A673 (cell line): Measurements from ENCODE around the gene PAPPA. TPM values are rescaled to one million over a fixed set of nuclear protein-coding genes. Genes with fewer than 3 reads are reported as not detected.
A peak's percentile ranks its signal among the peaks of the same experiment; 100 is the strongest.

Source experiments
- BruUV-seq: library from RNA; stranded (reverse); fragments of 400-500 nt; replicated peaks from 2 replicates; lab custom pipeline; 2021; lab: Mats Ljungman, UMichigan
- CTCF ChIA-PET: fragments of 300-600 bp; sonication (Branson Sonifier 250); formaldehyde crosslinking; loops from one replicate; lab custom pipeline; 2022; ENCODE audit warnings: antibody characterized with exemption; lab: Charles Lee
- POLR2A ChIA-PET: fragments of 300-600 bp; sonication (Branson Sonifier 250); formaldehyde crosslinking; loops from one replicate; lab custom pipeline; 2022; ENCODE audit warnings: antibody characterized with exemption; ENCODE audit not compliant: low non-redundant PET; lab: Charles Lee
- DNase-seq: peaks from one replicate; pipeline ENCODE4 v3.0.0-alpha.2; 2015; ENCODE audit warnings: low spot score
- H3K27ac ChIP-seq: fragments of 200-600 bp; sonication (generic); 2 replicates; pipeline ENCODE4 v1.5.1; 2016; ENCODE audit warnings: mixed run types, low read depth, mild to moderate bottlenecking, mixed read lengths, antibody characterized with exemption, low read length; ENCODE audit not compliant: poor library complexity, severe bottlenecking
- H3K27me3 ChIP-seq: fragments of 200-600 bp; sonication (generic); replicated peaks from 2 replicates; pipeline ENCODE4 v1.6.1; 2017; ENCODE audit warnings: mixed run types, low read depth, mild to moderate bottlenecking, mixed read lengths, antibody characterized with exemption, low read length; ENCODE audit not compliant: insufficient read depth, poor library complexity
- H3K36me3 ChIP-seq: fragments of 200-600 bp; sonication (generic); 2 replicates; pipeline ENCODE4 v1.6.1; 2016; ENCODE audit warnings: mixed run types, mild to moderate bottlenecking, mixed read lengths, antibody characterized with exemption, low read length; ENCODE audit not compliant: insufficient read depth, poor library complexity, severe bottlenecking
- H3K4me1 ChIP-seq: fragments of 200-600 bp; sonication (generic); 2 replicates; pipeline ENCODE4 v1.6.1; 2017; ENCODE audit warnings: mixed run types, mild to moderate bottlenecking, mixed read lengths, antibody characterized with exemption, low read length; ENCODE audit not compliant: insufficient read depth, poor library complexity, severe bottlenecking
- H3K4me3 ChIP-seq: fragments of 200-600 bp; sonication (generic); 2 replicates; pipeline ENCODE4 v1.5.1; 2016; ENCODE audit warnings: low read depth, mixed run types, mild to moderate bottlenecking, mixed read lengths, low read length; ENCODE audit not compliant: poor library complexity, severe bottlenecking
- H3K9me3 ChIP-seq: fragments of 200-600 bp; sonication (generic); 2 replicates; pipeline ENCODE4 v1.6.1; 2016; ENCODE audit warnings: mixed run types, low read depth, mild to moderate bottlenecking, mixed read lengths, antibody characterized with exemption, low read length; ENCODE audit not compliant: poor library complexity, severe bottlenecking
- CTCF ChIP-seq: fragments of 300-800, 200-600 bp; sonication (generic); conservative IDR thresholded peaks from 2 replicates; pipeline ENCODE4 v1.5.1; 2017; ENCODE audit warnings: low read depth, mild to moderate bottlenecking, antibody characterized with exemption, low read length, moderate library complexity, mixed read lengths
- EZH2 ChIP-seq: fragments of 200-600 bp; sonication (generic); IDR thresholded peaks from 2 replicates; pipeline ENCODE4 v1.6.1; 2017; ENCODE audit warnings: borderline replicate concordance, low read depth, mild to moderate bottlenecking, mixed read lengths, antibody characterized with exemption, low read length; ENCODE audit not compliant: poor library complexity, severe bottlenecking
- intact Hi-C: fragments of 100-400 bp; cut with micrococcal nuclease; formaldehyde crosslinking; loops from one replicate; pipeline ENCODE4 v1.10.0; 2022; ENCODE audit not compliant: unreplicated experiment
- total RNA-seq: library from RNA; stranded (reverse); gene quantifications from 2 replicates; pipeline ENCODE4 v1.2.3, GENCODE V29; 2021

Gene PAPPA
- total RNA-seq, 1 experiment from 2014 or later = 47.4 TPM

- peaks cover 36% of the 10 kb centered on the region for H3K4me1 ChIP-seq
- intact Hi-C loops = loop anchor here (10.0 kb wide), 1 partner anchor 391 kb away; no protein-coding TSS in a partner anchor
- no peaks in the 10 kb centered on the region for H3K9me3 ChIP-seq
- ChIA-PET CTCF (no interaction called here), POLR2A (no interaction called here)
- H3K4me3 ChIP-seq = no peak overlapping the region
- H3K27me3 ChIP-seq = no peaks in the 10 kb centered on the region
- DNase-seq = peak; percentile 92
- peak overlapping the region; percentile 58 for H3K27ac ChIP-seq
- TF ChIP-seq CTCF (no peak), EZH2 (no peak)
- peaks cover 63% of the 10 kb centered on the region for H3K36me3 ChIP-seq
- BruUV-seq = no TSS peak
Measured at GRCh38 chr9:116275418-116276195, 122.0 kb downstream of the PAPPA start.

GRCh38 chr9:116276196-116276493 is 122.6 kb downstream of the PAPPA start:
- ChIA-PET POLR2A (no interaction called here), CTCF (interaction anchor here (0.8 kb wide), 1 partner anchor 117 kb away, joined by 3 read pairs; no protein-coding TSS in a partner anchor)
- Histone ChIP-seq H3K36me3 (peaks cover 63% of the 10 kb centered on the region), H3K4me1 (peaks cover 36% of the 10 kb centered on the region), H3K9me3 (no peaks in the 10 kb centered on the region), H3K4me3 (no peak overlapping the region), H3K27me3 (no peaks in the 10 kb centered on the region), H3K27ac (peak overlapping the region; percentile 58)
- no peak for DNase-seq
- no peak for TF ChIP-seq CTCF
- no peak for TF ChIP-seq EZH2
- intact Hi-C loops = loop anchor here (10.0 kb wide), 1 partner anchor 391 kb away; no protein-coding TSS in a partner anchor
- BruUV-seq = no TSS peak

- Histone ChIP-seq H3K4me1 (peaks cover 36% of the 10 kb centered on the region), H3K4me3 (no peak overlapping the region), H3K27ac (peak overlapping the region; percentile 58), H3K9me3 (no peaks in the 10 kb centered on the region), H3K27me3 (no peaks in the 10 kb centered on the region), H3K36me3 (peaks cover 60% of the 10 kb centered on the region)
- POLR2A ChIA-PET = no interaction called here
- no TSS peak for BruUV-seq
- no peak for DNase-seq
- intact Hi-C loops = loop anchor here (10.0 kb wide), 1 partner anchor 392 kb away; no protein-coding TSS in a partner anchor
- CTCF ChIA-PET = interaction anchor here (0.8 kb wide), 1 partner anchor 118 kb away, joined by 3 read pairs; no protein-coding TSS in a partner anchor
- TF ChIP-seq EZH2 (no peak), CTCF (no peak)
Measured at GRCh38 chr9:116276651-116277121, 123.1 kb downstream of the PAPPA start.
